H9 (cell line): ENCODE results near the gene ZFAND3. TPM values are rescaled to one million over a fixed set of nuclear protein-coding genes. Genes with fewer than 3 reads are reported as not detected.

Experiments used
- DNase-seq: peaks from one replicate; pipeline ENCODE4 v3.0.0-alpha.2; 2017
- H2AFZ ChIP-seq: one replicate; pipeline ENCODE4 v1.6.1; 2013; ENCODE audit warnings: mild to moderate bottlenecking, low read length, control low read depth, moderate library complexity
- H2AK5ac ChIP-seq: 2 replicates; pipeline ENCODE4 v1.6.1; 2013; ENCODE audit warnings: low read length, control low read depth, mixed read lengths; ENCODE audit not compliant: insufficient read length
- H2BK120ac ChIP-seq: one replicate; pipeline ENCODE4 v1.6.1; 2013; ENCODE audit warnings: low read depth, mild to moderate bottlenecking, low read length, control low read depth, inconsistent platforms; ENCODE audit not compliant: poor library complexity, severe bottlenecking
- H2BK12ac ChIP-seq: 2 replicates; pipeline ENCODE4 v1.6.1; 2013; ENCODE audit warnings: low read length, control low read depth, mixed read lengths, low read depth; ENCODE audit not compliant: insufficient read length
- H2BK15ac ChIP-seq: 2 replicates; pipeline ENCODE4 v1.6.1; 2013; ENCODE audit warnings: low read depth, low read length, control low read depth
- H2BK20ac ChIP-seq: one replicate; pipeline ENCODE4 v1.6.1; 2013; ENCODE audit warnings: low read depth, mild to moderate bottlenecking, low read length, control low read depth, inconsistent platforms; ENCODE audit not compliant: poor library complexity, severe bottlenecking
- H2BK5ac ChIP-seq: 2 replicates; pipeline ENCODE4 v1.6.1; 2013; ENCODE audit warnings: low read length, control low read depth, mixed read lengths; ENCODE audit not compliant: insufficient read length
- H3K14ac ChIP-seq: 2 replicates; pipeline ENCODE4 v1.6.1; 2013; ENCODE audit warnings: low read length, control low read depth; ENCODE audit not compliant: insufficient read depth
- H3K18ac ChIP-seq: 2 replicates; pipeline ENCODE4 v1.6.1; 2013; ENCODE audit warnings: low read depth, mild to moderate bottlenecking, mixed read lengths, low read length, control low read depth; ENCODE audit not compliant: insufficient read length
- H3K23ac ChIP-seq: 2 replicates; pipeline ENCODE4 v1.6.1; 2013; ENCODE audit warnings: low read length, control low read depth, mixed read lengths, low read depth; ENCODE audit not compliant: insufficient read length
- H3K23me2 ChIP-seq: 2 replicates; pipeline ENCODE4 v1.6.1; 2013; ENCODE audit warnings: low read depth, mild to moderate bottlenecking, mixed read lengths, low read length, control low read depth; ENCODE audit not compliant: insufficient read length, poor library complexity, severe bottlenecking
- H3K27ac ChIP-seq: 2 replicates; pipeline ENCODE4 v1.5.1; 2013; ENCODE audit warnings: low read length, control low read depth, mixed read lengths, low read depth; ENCODE audit not compliant: insufficient read length
- H3K27me3 ChIP-seq: 2 replicates; pipeline ENCODE4 v1.6.1; 2013; ENCODE audit warnings: low read length, control low read depth, inconsistent platforms; ENCODE audit not compliant: insufficient read depth
- H3K4ac ChIP-seq: 2 replicates; pipeline ENCODE4 v1.6.1; 2013; ENCODE audit warnings: low read depth, mild to moderate bottlenecking, control low read depth, inconsistent platforms, low read length, moderate library complexity
- H3K4me1 ChIP-seq: 2 replicates; pipeline ENCODE4 v1.6.1; 2013; ENCODE audit warnings: low read length, control low read depth, inconsistent platforms; ENCODE audit not compliant: insufficient read depth
- H3K4me2 ChIP-seq: 2 replicates; pipeline ENCODE4 v1.6.1; 2013; ENCODE audit warnings: low read length, control low read depth, mixed read lengths; ENCODE audit not compliant: insufficient read length, insufficient read depth
- H3K56ac ChIP-seq: 2 replicates; pipeline ENCODE4 v1.6.1; 2013; ENCODE audit warnings: low read depth, mild to moderate bottlenecking, mixed read lengths, low read length, control low read depth; ENCODE audit not compliant: insufficient read length
- H3K79me1 ChIP-seq: 2 replicates; pipeline ENCODE4 v1.6.1; 2013; ENCODE audit warnings: low read depth, mild to moderate bottlenecking, moderate library complexity, low read length, control low read depth, inconsistent platforms; ENCODE audit not compliant: insufficient read depth, poor library complexity, severe bottlenecking
- H3K79me2 ChIP-seq: 2 replicates; pipeline ENCODE4 v1.6.1; 2013; ENCODE audit warnings: low read length, control low read depth, inconsistent platforms; ENCODE audit not compliant: insufficient read depth
- H3K9ac ChIP-seq: 2 replicates; pipeline ENCODE4 v1.6.1; 2013; ENCODE audit warnings: low read length, control low read depth, mixed read lengths; ENCODE audit not compliant: insufficient read length; ENCODE audit errors: extremely low read depth
- H3K9me3 ChIP-seq: one replicate; pipeline ENCODE4 v1.6.1; 2013; ENCODE audit warnings: low read depth, low read length, inconsistent platforms; ENCODE audit not compliant: control insufficient read depth
- H3T11ph ChIP-seq: one replicate; pipeline ENCODE4 v1.6.1; 2013; ENCODE audit warnings: mild to moderate bottlenecking, low read length, control low read depth, inconsistent platforms
- H4K20me1 ChIP-seq: one replicate; pipeline ENCODE4 v1.6.1; 2013; ENCODE audit not compliant: control insufficient read depth, insufficient read length, insufficient read depth
- H4K5ac ChIP-seq: 2 replicates; pipeline ENCODE4 v1.6.1; 2013; ENCODE audit warnings: low read depth, mild to moderate bottlenecking, mixed read lengths, low read length, control low read depth; ENCODE audit not compliant: insufficient read length
- H4K8ac ChIP-seq: replicated peaks from 2 replicates; pipeline ENCODE4 v1.6.1; 2013; ENCODE audit warnings: low read length, control low read depth, mixed read lengths, low read depth; ENCODE audit not compliant: insufficient read length
- H4K91ac ChIP-seq: 2 replicates; pipeline ENCODE4 v1.6.1; 2013; ENCODE audit warnings: low read depth, mild to moderate bottlenecking, moderate library complexity, mixed read lengths, low read length, control low read depth; ENCODE audit not compliant: insufficient read length
- H3K27ac Mint-ChIP-seq, 3 experiments: 2 replicates in 2 of 3; 3 replicates in 1 of 3; pipeline ENCODE4 v1.8.0; 2020 to 2021; ENCODE audit warnings: mixed read lengths in 3 of 3, mild to moderate bottlenecking in 1 of 3, moderate library complexity in 1 of 3
- H3K27me3 Mint-ChIP-seq: 2 replicates; pipeline ENCODE4 v1.8.0; 2021; ENCODE audit warnings: low read depth, mild to moderate bottlenecking, moderate library complexity, mixed read lengths
- H3K36me3 Mint-ChIP-seq, 3 experiments: 2 replicates in 2 of 3; 3 replicates in 1 of 3; pipeline ENCODE4 v1.8.0; 2020 to 2021; ENCODE audit warnings: low read depth in 3 of 3, mixed read lengths in 3 of 3; ENCODE audit not compliant: insufficient read depth in 1 of 3
- H3K4me1 Mint-ChIP-seq, 2 experiments: 2 replicates each; pipeline ENCODE4 v1.8.0; 2020; ENCODE audit warnings: mixed read lengths in 2 of 2
- H3K4me3 Mint-ChIP-seq, 2 experiments: 2 replicates in 1 of 2; 3 replicates in 1 of 2; pipeline ENCODE4 v1.8.0; 2020 to 2021; ENCODE audit warnings: mild to moderate bottlenecking in 2 of 2, mixed read lengths in 2 of 2, moderate library complexity in 1 of 2
- H3K9me3 Mint-ChIP-seq, 2 experiments: 2 replicates in 1 of 2; 3 replicates in 1 of 2; pipeline ENCODE4 v1.8.0; 2020; ENCODE audit warnings: mild to moderate bottlenecking in 2 of 2, mixed read lengths in 2 of 2, moderate library complexity in 1 of 2
- WGBS: extraction: QIAGEN DNeasy Blood & Tissue Kit; methylation state at CpG from one replicate; pipeline ENCODE4 v1.1.7; 2013; ENCODE audit warnings: missing lambda C conversion rate, low lambda C conversion rate, mixed read lengths; ENCODE audit not compliant: insufficient read length; ENCODE audit errors: extremely low coverage; 5-methylcytosine and 5-hydroxymethylcytosine counted together
- total RNA-seq: library from RNA; stranded (reverse); gene quantifications from 2 replicates; pipeline ENCODE4 v1.2.1, GENCODE V29; 2021
- TF ChIP-seq, protein P1 (sequence below): fragments of 200-600 bp; sonication (generic); conservative IDR thresholded peaks from 3 replicates; pipeline ENCODE4 v1.8.0; 2021; ENCODE audit warnings: antibody characterized with exemption, mild to moderate bottlenecking

The ZFAND3 gene
- total RNA-seq, 1 experiment from 2014 or later = 57.7 TPM

DNA sequence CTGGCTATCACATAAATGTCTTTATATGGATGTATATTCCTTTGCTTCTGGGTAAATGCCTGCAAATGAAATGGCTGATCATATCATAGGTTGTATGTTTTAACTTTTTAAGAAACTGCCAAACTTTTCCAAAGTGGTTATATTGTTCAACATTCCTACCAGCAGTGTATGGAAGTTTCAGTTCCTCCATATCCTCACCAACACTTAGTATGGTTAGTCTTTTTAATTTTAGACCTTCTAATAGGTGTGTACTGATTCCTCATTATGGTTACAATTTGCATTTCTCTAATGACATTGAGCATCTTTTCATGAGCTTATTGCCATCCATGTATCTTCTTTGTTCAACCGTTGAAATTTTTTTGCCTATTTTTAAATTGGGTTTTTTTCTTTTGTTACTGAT lies 155.4 kb downstream of the ZFAND3 start:
- no peak overlapping the region for H4K5ac ChIP-seq
- no peak overlapping the region for H3K4ac ChIP-seq
- H3K9ac ChIP-seq = no peak overlapping the region
- Mint-ChIP-seq H3K9me3 (peaks cover 3 to 11% of the 10 kb centered on the region in 2 experiments; a peak in 2 of 5 replicates), H3K27me3 (no peaks in the 10 kb centered on the region), H3K27ac (no peak overlapping the region), H3K4me3 (no peak overlapping the region), H3K36me3 (peaks cover 3 to 7% (median 4%) of the 10 kb centered on the region in 3 experiments; a peak in 4 of 7 replicates), H3K4me1 (peaks cover 4 to 10% of the 10 kb centered on the region in 2 experiments)
- WGBS = no CpG with 5 or more reads among the region's 1 CpG
- no peak overlapping the region for H2BK120ac ChIP-seq
- H3K56ac ChIP-seq = no peak overlapping the region
- no peak overlapping the region for H2AFZ ChIP-seq
- TF ChIP-seq, protein P1, sequence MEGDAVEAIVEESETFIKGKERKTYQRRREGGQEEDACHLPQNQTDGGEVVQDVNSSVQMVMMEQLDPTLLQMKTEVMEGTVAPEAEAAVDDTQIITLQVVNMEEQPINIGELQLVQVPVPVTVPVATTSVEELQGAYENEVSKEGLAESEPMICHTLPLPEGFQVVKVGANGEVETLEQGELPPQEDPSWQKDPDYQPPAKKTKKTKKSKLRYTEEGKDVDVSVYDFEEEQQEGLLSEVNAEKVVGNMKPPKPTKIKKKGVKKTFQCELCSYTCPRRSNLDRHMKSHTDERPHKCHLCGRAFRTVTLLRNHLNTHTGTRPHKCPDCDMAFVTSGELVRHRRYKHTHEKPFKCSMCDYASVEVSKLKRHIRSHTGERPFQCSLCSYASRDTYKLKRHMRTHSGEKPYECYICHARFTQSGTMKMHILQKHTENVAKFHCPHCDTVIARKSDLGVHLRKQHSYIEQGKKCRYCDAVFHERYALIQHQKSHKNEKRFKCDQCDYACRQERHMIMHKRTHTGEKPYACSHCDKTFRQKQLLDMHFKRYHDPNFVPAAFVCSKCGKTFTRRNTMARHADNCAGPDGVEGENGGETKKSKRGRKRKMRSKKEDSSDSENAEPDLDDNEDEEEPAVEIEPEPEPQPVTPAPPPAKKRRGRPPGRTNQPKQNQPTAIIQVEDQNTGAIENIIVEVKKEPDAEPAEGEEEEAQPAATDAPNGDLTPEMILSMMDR = no peak
- H4K8ac ChIP-seq = no peak overlapping the region
- H3K4me1 ChIP-seq = no peaks in the 10 kb centered on the region; the same call in 1 of the 2 replicates
- peaks cover 16% of the 10 kb centered on the region for H3K79me1 ChIP-seq
- H2BK20ac ChIP-seq = no peak overlapping the region
- no peak overlapping the region for H3K4me2 ChIP-seq
- H3K23me2 ChIP-seq = no peaks in the 10 kb centered on the region
- no peak overlapping the region for H3K23ac ChIP-seq
- H2BK15ac ChIP-seq = no peak overlapping the region
- no peak overlapping the region for H2BK5ac ChIP-seq
- H4K91ac ChIP-seq = no peak overlapping the region
- no peaks in the 10 kb centered on the region for H3K27me3 ChIP-seq
- H3K27ac ChIP-seq = no peak overlapping the region
- no peak for DNase-seq
- H2BK12ac ChIP-seq = no peak overlapping the region
- no peaks in the 10 kb centered on the region for H4K20me1 ChIP-seq
- no peak overlapping the region for H3K14ac ChIP-seq
- H3K9me3 ChIP-seq = peaks cover 6% of the 10 kb centered on the region
- peaks cover 9% of the 10 kb centered on the region; the same call in 1 of the 2 replicates for H3K79me2 ChIP-seq
- H3K18ac ChIP-seq = no peak overlapping the region
- no peak overlapping the region for H2AK5ac ChIP-seq
- no peak overlapping the region for H3T11ph ChIP-seq
